Left lung (tissue), 10 donors: ENCODE results near the gene RPS16. TPM values are rescaled to one million over a fixed set of nuclear protein-coding genes. Genes with fewer than 3 reads are reported as not detected.
A peak's percentile ranks its signal among the peaks of the same experiment; 100 is the strongest.

Source experiments
- ATAC-seq: fragments of 200-7000 bp; cut with Tn5 transposase; one replicate; pipeline ENCODE4 v1.9.1; 2020; ENCODE audit warnings: moderate library complexity
- DNase-seq, 4 donors: peaks; one replicate each; pipeline ENCODE4 v3.0.0-alpha.2; 2013 to 2020
- H3K27ac ChIP-seq, 2 donors: fragments of 200-600 bp; sonication (generic) in 1 of 2; one replicate each; pipeline versions ENCODE4 v1.5.0 to v1.8.0; 2020 to 2021
- H3K27me3 ChIP-seq, 2 donors: fragments of 200-600 bp; sonication (generic) in 1 of 2; one replicate each; pipeline versions ENCODE4 v1.5.0 to v1.8.0; 2020 to 2021
- H3K36me3 ChIP-seq, 2 donors: fragments of 200-600 bp; sonication (generic) in 1 of 2; one replicate each; pipeline versions ENCODE4 v1.5.0 to v1.8.0; 2020 to 2021
- H3K4me1 ChIP-seq, 2 donors: fragments of 200-600 bp; one replicate each; pipeline ENCODE4 v1.8.0; 2021
- H3K4me3 ChIP-seq, 2 donors: fragments of 200-600 bp; sonication (generic) in 1 of 2; one replicate each; pipeline versions ENCODE4 v1.5.0 to v1.8.0; 2020 to 2021; ENCODE audit warnings: mild to moderate bottlenecking in 1 of 2
- H3K9me3 ChIP-seq, 2 donors: fragments of 200-600 bp; sonication (generic) in 1 of 2; one replicate each; pipeline versions ENCODE4 v1.5.0 to v1.8.0; 2020 to 2021
- intact Hi-C, 2 donors: fragments of 100-400 bp; cut with DNase I; formaldehyde crosslinking; loops; one replicate each; pipeline versions ENCODE4 v1.11.2 to v1.14.2; 2022
- microRNA-seq, 2 donors: library from miRNA; unstranded; fragments of <30 nt; microRNA quantifications; one replicate each; pipeline ENCODE4, GENCODE V29; 2019
- polyA plus RNA-seq, 6 donors: library from polyadenylated mRNA; unstranded; fragments of 120-200 nt; gene quantifications; one replicate each; pipeline ENCODE4 v1.2.1, GENCODE V29; 2013; ENCODE audit not compliant: insufficient read length in 6 of 6
- total RNA-seq, 2 donors: library from RNA; stranded (reverse); fragmentation: NEBNext Ultra II Directional; extraction: Animal tissue kit (Norgen Biotek cat#: 25700); gene quantifications; one replicate each; pipeline ENCODE4 v1.2.1, GENCODE V29; 2021
- TF ChIP-seq, protein P1 (sequence below), 2 donors: fragments of 200-600 bp; sonication (generic) in 1 of 2; IDR thresholded peaks; one replicate each; pipeline versions ENCODE4 v1.5.0 to v1.8.0; 2021; ENCODE audit warnings: antibody characterized with exemption in 2 of 2
- donor health status: DM: no; HTN: yes; CAD: no.
- donor health status: DM: no; HTN: no; CAD: no.

The RPS16 gene
- total and polyA plus RNA-seq, 8 donors: 1,386 to 1,755 (median 1,500) TPM

DNA sequence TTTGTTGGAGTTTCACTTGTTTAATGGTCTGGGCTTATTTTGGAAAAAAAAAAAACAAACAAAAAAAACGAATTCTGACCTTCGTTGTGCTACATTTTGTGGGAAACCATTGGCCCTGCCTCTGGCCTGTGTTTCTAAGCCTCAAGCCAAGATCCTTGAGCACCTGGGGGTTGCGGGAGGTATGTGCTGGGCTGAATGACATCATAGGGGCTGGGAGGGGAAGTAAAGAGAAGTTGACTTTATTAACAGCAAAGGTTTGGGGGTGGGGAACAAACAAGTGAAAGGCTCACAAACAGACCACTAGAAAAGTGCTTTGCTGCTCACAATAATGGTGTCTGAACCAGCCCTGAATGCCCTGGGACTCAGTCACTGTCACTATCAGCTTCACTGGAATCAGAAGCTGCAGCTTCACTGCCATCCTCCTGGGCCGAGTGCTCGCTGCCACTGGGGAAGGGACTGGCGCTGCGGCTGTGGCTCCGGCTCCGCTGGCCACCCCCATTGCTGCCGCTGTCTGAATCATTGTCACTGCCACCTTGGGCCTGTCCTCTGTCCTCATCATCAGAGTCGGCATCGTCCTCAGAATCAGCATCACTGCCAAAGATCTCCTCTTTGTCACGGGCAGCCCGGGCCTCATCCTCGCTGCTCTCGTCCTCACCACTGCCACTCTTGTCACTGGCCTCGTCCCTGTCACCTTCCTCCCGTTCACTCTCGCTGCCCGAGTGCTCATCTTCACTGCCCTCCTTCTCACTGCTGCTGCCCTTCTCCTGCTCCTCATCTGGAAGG, 49.9 kb downstream of the RPS16 start:
- Histone ChIP-seq H3K27ac (no peak overlapping the region), H3K36me3 (peaks cover 0 to 86% of the 10 kb centered on the region in 2 donors), H3K9me3 (no peaks in the 10 kb centered on the region), H3K27me3 (no peaks in the 10 kb centered on the region), H3K4me1 (peaks cover 0 to 12% of the 10 kb centered on the region in 2 donors), H3K4me3 (no peak overlapping the region)
- no peak for DNase-seq
- intact Hi-C loops: no loop called here
- no peak for ATAC-seq
- TF ChIP-seq, protein P1, sequence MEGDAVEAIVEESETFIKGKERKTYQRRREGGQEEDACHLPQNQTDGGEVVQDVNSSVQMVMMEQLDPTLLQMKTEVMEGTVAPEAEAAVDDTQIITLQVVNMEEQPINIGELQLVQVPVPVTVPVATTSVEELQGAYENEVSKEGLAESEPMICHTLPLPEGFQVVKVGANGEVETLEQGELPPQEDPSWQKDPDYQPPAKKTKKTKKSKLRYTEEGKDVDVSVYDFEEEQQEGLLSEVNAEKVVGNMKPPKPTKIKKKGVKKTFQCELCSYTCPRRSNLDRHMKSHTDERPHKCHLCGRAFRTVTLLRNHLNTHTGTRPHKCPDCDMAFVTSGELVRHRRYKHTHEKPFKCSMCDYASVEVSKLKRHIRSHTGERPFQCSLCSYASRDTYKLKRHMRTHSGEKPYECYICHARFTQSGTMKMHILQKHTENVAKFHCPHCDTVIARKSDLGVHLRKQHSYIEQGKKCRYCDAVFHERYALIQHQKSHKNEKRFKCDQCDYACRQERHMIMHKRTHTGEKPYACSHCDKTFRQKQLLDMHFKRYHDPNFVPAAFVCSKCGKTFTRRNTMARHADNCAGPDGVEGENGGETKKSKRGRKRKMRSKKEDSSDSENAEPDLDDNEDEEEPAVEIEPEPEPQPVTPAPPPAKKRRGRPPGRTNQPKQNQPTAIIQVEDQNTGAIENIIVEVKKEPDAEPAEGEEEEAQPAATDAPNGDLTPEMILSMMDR (IDR thresholded peaks at IDR 0.05): no peak

DNA sequence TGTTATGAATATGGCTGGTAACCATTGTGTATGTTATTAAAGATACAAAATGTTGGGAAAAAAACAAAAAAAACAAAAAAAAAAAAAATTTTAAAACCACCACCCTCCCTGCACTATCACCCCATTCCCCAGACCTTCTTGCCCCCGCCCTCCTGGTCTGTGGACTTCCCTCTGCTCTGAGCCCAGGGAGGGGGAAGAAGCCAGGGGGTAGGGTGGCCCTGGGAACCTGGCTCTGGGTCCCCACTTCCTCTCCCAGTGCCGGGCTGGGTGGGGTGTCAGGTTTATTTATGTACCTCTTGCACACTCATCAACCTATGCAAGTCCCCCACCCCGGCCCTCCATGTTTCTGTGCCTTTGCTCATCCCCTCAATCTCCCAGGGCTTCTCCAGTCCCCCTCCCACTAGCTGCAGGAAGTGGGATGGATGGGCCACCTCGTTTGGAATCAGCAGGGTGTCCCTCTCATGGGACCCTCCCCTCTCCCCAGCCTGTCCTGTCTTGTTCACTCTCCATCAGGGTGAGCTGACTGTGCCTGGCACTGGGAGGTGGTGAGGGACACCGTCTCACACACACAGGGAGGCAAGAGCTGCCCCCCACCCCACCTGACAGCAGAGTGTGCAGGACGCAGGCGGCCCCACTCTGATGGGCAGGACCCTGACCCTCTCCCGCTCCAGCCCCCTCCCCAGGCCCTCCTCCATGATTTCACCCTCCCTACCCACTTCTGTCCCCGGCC, 50.7 kb downstream of the RPS16 start:
- intact Hi-C loops: no loop called here
- Histone ChIP-seq H3K4me3 (no peak overlapping the region), H3K4me1 (peaks cover 0 to 6% of the 10 kb centered on the region in 2 donors), H3K27ac (no peak overlapping the region), H3K36me3 (peaks cover 0 to 94% of the 10 kb centered on the region in 2 donors), H3K9me3 (no peaks in the 10 kb centered on the region), H3K27me3 (no peaks in the 10 kb centered on the region)
- DNase-seq (no peak), ATAC-seq (peak; percentile 14)
- TF ChIP-seq, protein P1 (IDR thresholded peaks at IDR 0.05): no peak

Small RNAs within 50 kb of the gene (microRNA-seq; reads per million reads assigned to microRNA genes)
- gene MIR4530: 0 reads per million in 2 donors

Other genes starting within 250 kb of the RPS16 start
- not detected for gene NCCRP1, start 239.0 kb downstream of the RPS16 start, total RNA-seq
- under 1 TPM; 0.17 to 0.30 (median 0.22) TPM for gene NCCRP1, start 239.0 kb downstream of the RPS16 start, polyA plus RNA-seq
- not detected for gene SYCN, start 231.7 kb downstream of the RPS16 start, total RNA-seq
- gene SYCN, start 231.7 kb downstream of the RPS16 start, polyA plus RNA-seq: not detected
- not detected for gene IFNL3, start 190.9 kb downstream of the RPS16 start, total RNA-seq
- gene IFNL3, start 190.9 kb downstream of the RPS16 start, polyA plus RNA-seq: not detected
- gene IFNL4, start 187.1 kb downstream of the RPS16 start, total RNA-seq: not detected
- gene IFNL4, start 187.1 kb downstream of the RPS16 start, polyA plus RNA-seq: not detected
- gene IFNL2, start 167.6 kb downstream of the RPS16 start, total RNA-seq: not detected
- not detected for gene IFNL2, start 167.6 kb downstream of the RPS16 start, polyA plus RNA-seq
- gene IFNL1, start 139.5 kb downstream of the RPS16 start, total RNA-seq: not detected
- gene IFNL1, start 139.5 kb downstream of the RPS16 start, polyA plus RNA-seq: not detected
- gene LRFN1, start 115.1 kb downstream of the RPS16 start, total RNA-seq: 1 to 10 TPM; 1.0 to 2.3 TPM
- 1 to 10 TPM; 1.2 to 2.9 (median 1.9) TPM for gene LRFN1, start 115.1 kb downstream of the RPS16 start, polyA plus RNA-seq
- gene GMFG, start 99.9 kb downstream of the RPS16 start, total RNA-seq: 100 to 1,000 TPM in 1 of 2 donors, 10 to 100 TPM in 1; 53.8 to 136 TPM
- 10 to 100 TPM; 46.1 to 59.4 (median 51.6) TPM for gene GMFG, start 99.9 kb downstream of the RPS16 start, polyA plus RNA-seq
- gene SAMD4B, start 93.5 kb downstream of the RPS16 start, total RNA-seq: 10 to 100 TPM; 74.1 to 77.0 TPM
- 100 to 1,000 TPM in 5 of 6 donors, 10 to 100 TPM in 1; 92.2 to 127 (median 111) TPM for gene SAMD4B, start 93.5 kb downstream of the RPS16 start, polyA plus RNA-seq
- gene PAF1, start 44.8 kb downstream of the RPS16 start, total RNA-seq: 10 to 100 TPM; 31.0 to 36.1 TPM
- 10 to 100 TPM; 57.5 to 70.4 (median 67.0) TPM for gene PAF1, start 44.8 kb downstream of the RPS16 start, polyA plus RNA-seq
- gene MED29, start 44.6 kb downstream of the RPS16 start, total RNA-seq: 10 to 100 TPM; 29.7 to 32.7 TPM
- 10 to 100 TPM; 28.7 to 43.4 (median 34.3) TPM for gene MED29, start 44.6 kb downstream of the RPS16 start, polyA plus RNA-seq
- gene ZFP36, start 29.1 kb downstream of the RPS16 start, total RNA-seq: 100 to 1,000 TPM; 165 to 172 TPM
- 100 to 1,000 TPM in 2 of 6 donors, 10 to 100 TPM in 4; 25.4 to 295 (median 91.4) TPM for gene ZFP36, start 29.1 kb downstream of the RPS16 start, polyA plus RNA-seq
- gene PLEKHG2, start 23.3 kb downstream of the RPS16 start, total RNA-seq: 10 to 100 TPM; 39.5 to 50.8 TPM
- gene PLEKHG2, start 23.3 kb downstream of the RPS16 start, polyA plus RNA-seq: 100 to 1,000 TPM in 3 of 6 donors, 10 to 100 TPM in 3; 80.0 to 118 (median 96.4) TPM
- 100 to 1,000 TPM in 1 of 2 donors, 10 to 100 TPM in 1; 93.6 to 102 TPM for gene SUPT5H, start 9.6 kb upstream of the RPS16 start, total RNA-seq
- gene SUPT5H, start 9.6 kb upstream of the RPS16 start, polyA plus RNA-seq: 100 to 1,000 TPM; 118 to 152 (median 140) TPM
- gene TIMM50, start 44.9 kb upstream of the RPS16 start, total RNA-seq: 10 to 100 TPM; 46.0 to 60.3 TPM
- 10 to 100 TPM; 59.0 to 76.0 (median 71.7) TPM for gene TIMM50, start 44.9 kb upstream of the RPS16 start, polyA plus RNA-seq
- gene DLL3, start 63.0 kb upstream of the RPS16 start, total RNA-seq: under 1 TPM in 1 of 2 donors, not detected in 1; 0.12 TPM
- gene DLL3, start 63.0 kb upstream of the RPS16 start, polyA plus RNA-seq: under 1 TPM; 0.13 to 0.80 (median 0.32) TPM
- not detected for gene SELENOV, start 79.2 kb upstream of the RPS16 start, total RNA-seq
- gene SELENOV, start 79.2 kb upstream of the RPS16 start, polyA plus RNA-seq: under 1 TPM; 0.18 to 0.64 (median 0.34) TPM
- 1 to 10 TPM; 2.0 to 3.0 TPM for gene EID2B, start 96.9 kb upstream of the RPS16 start, total RNA-seq
- gene EID2B, start 96.9 kb upstream of the RPS16 start, polyA plus RNA-seq: 1 to 10 TPM; 3.8 to 5.6 (median 4.8) TPM
- 10 to 100 TPM; 16.6 to 16.8 TPM for gene EID2, start 104.2 kb upstream of the RPS16 start, total RNA-seq
- 10 to 100 TPM; 12.7 to 18.3 (median 15.0) TPM for gene EID2, start 104.2 kb upstream of the RPS16 start, polyA plus RNA-seq
- not detected for gene LGALS13, start 166.6 kb upstream of the RPS16 start, total RNA-seq
- not detected for gene LGALS13, start 166.6 kb upstream of the RPS16 start, polyA plus RNA-seq
- gene LGALS16, start 220.0 kb upstream of the RPS16 start, total RNA-seq: not detected
- not detected for gene LGALS16, start 220.0 kb upstream of the RPS16 start, polyA plus RNA-seq